ENCODE measurements around the gene CDC25C. TPM values are rescaled to one million over a fixed set of nuclear protein-coding genes. Genes with fewer than 3 reads are reported as not detected.

CDC25C gene
- total RNA-seq, 1 experiment from 2014 or later, result 14.1 TPM

- Histone ChIP-seq H3K27me3 (ENCODE audit: control insufficient read depth, insufficient read depth, low read length) (no peaks in the 10 kb centered on the region; the same call in 1 of the 2 replicates), H3K27ac (ENCODE audit: low read length) (no peak overlapping the region), H3K9me3 (ENCODE audit: control insufficient read depth, insufficient read depth, low read depth, low read length) (no peaks in the 10 kb centered on the region), H3K36me3 (ENCODE audit: control insufficient read depth, insufficient read depth, low read length) (no peaks in the 10 kb centered on the region), H3K4me1 (ENCODE audit: control insufficient read depth, insufficient read depth, low read length) (peaks cover 3% of the 10 kb centered on the region; the same call in 1 of the 2 replicates), H3K4me3 (ENCODE audit: low read depth in 2 of 2, low read length in 2 of 2) (no peak overlapping the region)
- ChIA-PET CTCF (interaction anchor here (0.7 kb wide), 1 partner anchor 22 kb away, joined by 3 read pairs; no protein-coding TSS in a partner anchor), POLR2A (no interaction called here)
- intact Hi-C loops (cut with micrococcal nuclease; ENCODE audit: unreplicated experiment), result no loop called here
- in situ Hi-C loops (cut with HindIII; ENCODE audit: low pct_unique_long_range_greater_than_20kb, low sequenced_read_pairs), result no loop called here
- DNase-seq (ENCODE audit: low read depth, low spot score) (no peak), ATAC-seq (no peak)
- TF ChIP-seq, protein P1, sequence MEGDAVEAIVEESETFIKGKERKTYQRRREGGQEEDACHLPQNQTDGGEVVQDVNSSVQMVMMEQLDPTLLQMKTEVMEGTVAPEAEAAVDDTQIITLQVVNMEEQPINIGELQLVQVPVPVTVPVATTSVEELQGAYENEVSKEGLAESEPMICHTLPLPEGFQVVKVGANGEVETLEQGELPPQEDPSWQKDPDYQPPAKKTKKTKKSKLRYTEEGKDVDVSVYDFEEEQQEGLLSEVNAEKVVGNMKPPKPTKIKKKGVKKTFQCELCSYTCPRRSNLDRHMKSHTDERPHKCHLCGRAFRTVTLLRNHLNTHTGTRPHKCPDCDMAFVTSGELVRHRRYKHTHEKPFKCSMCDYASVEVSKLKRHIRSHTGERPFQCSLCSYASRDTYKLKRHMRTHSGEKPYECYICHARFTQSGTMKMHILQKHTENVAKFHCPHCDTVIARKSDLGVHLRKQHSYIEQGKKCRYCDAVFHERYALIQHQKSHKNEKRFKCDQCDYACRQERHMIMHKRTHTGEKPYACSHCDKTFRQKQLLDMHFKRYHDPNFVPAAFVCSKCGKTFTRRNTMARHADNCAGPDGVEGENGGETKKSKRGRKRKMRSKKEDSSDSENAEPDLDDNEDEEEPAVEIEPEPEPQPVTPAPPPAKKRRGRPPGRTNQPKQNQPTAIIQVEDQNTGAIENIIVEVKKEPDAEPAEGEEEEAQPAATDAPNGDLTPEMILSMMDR (IDR thresholded peaks at IDR 0.05), result no peak
- TF ChIP-seq REST (IDR thresholded peaks at IDR 0.05; ENCODE audit: insufficient read depth in 1 of 2, low read depth in 2 of 2, low read length in 1 of 2) (no peak), TCF7L2 (IDR thresholded peaks at IDR 0.05; ENCODE audit: low read depth, low read length) (no peak)
- no TSS peak for BruUV-seq (replicated peaks)
Measured at GRCh38 chr5:138272681-138273080, 58.9 kb downstream of the CDC25C start.

GRCh38 chr5:138271281-138271680, 60.3 kb downstream of the CDC25C start:
- in situ Hi-C loops (cut with HindIII; ENCODE audit: low pct_unique_long_range_greater_than_20kb, low sequenced_read_pairs), result no loop called here
- POLR2A ChIA-PET, result interaction anchor here (0.6 to 0.8 kb wide), 2 partner anchors 58 to 76 kb away, joined by 3 to 9 read pairs; no protein-coding TSS in a partner anchor

More at GRCh38 chr5:138271281-138271680, 60.3 kb downstream of the CDC25C start:
- CTCF ChIA-PET, result interaction anchor here (0.6 kb wide), 1 partner anchor 44 kb away, joined by 10 read pairs; no protein-coding TSS in a partner anchor
- ATAC-seq (no peak), DNase-seq (ENCODE audit: low read depth, low spot score) (no peak)
- TF ChIP-seq, protein P1 (IDR thresholded peaks at IDR 0.05), result no peak
- TF ChIP-seq TCF7L2 (IDR thresholded peaks at IDR 0.05; ENCODE audit: low read depth, low read length) (no peak), SIN3A (IDR thresholded peaks at IDR 0.05; ENCODE audit: borderline replicate concordance, insufficient read depth, low read depth, low read length) (no peak), REST (IDR thresholded peaks at IDR 0.05; ENCODE audit: insufficient read depth in 1 of 2, low read depth in 2 of 2, low read length in 1 of 2) (no peak), POLR2AphosphoS5 (IDR thresholded peaks at IDR 0.05; ENCODE audit: low read depth, low read length) (no peak)
- no peak overlapping the region for H3K27ac ChIP-seq (ENCODE audit: low read length)
- intact Hi-C loops (cut with micrococcal nuclease; ENCODE audit: unreplicated experiment), result no loop called here
- no peak overlapping the region for H3K4me3 ChIP-seq (ENCODE audit: low read depth in 2 of 2, low read length in 2 of 2)
- H3K4me1 ChIP-seq (ENCODE audit: control insufficient read depth, insufficient read depth, low read length), result peaks cover 3% of the 10 kb centered on the region; the same call in 1 of the 2 replicates
- no TSS peak for BruUV-seq (replicated peaks)
- no peaks in the 10 kb centered on the region; the same call in 1 of the 2 replicates for H3K27me3 ChIP-seq (ENCODE audit: control insufficient read depth, insufficient read depth, low read length)
- H3K36me3 ChIP-seq (ENCODE audit: control insufficient read depth, insufficient read depth, low read length), result no peaks in the 10 kb centered on the region
- no peaks in the 10 kb centered on the region for H3K9me3 ChIP-seq (ENCODE audit: control insufficient read depth, insufficient read depth, low read depth, low read length)
